Measurements from ENCODE around the gene DAGLA.
"Not testable (repeated sequence)": the region's sequence is repeated elsewhere in the genome, so short reads cannot be mapped to it uniquely, and the experiment has no call there.

DAGLA gene

GRCh38 chr11:61679893-61680621 lies at the start of gene DAGLA:
TSS of gene DAGLA (plus strand) at chr11:61680391. CDS start at chr11:61720156, 39,765 bp downstream.
- peak; percentile 83 for DNase-seq (ENCODE audit: low read depth, low spot score)

- DNase-seq (ENCODE audit: low read depth, low spot score): no peak
These were observed 48.1 kb upstream of the DAGLA start for GRCh38 chr11:61632096-61632495.

DNA sequence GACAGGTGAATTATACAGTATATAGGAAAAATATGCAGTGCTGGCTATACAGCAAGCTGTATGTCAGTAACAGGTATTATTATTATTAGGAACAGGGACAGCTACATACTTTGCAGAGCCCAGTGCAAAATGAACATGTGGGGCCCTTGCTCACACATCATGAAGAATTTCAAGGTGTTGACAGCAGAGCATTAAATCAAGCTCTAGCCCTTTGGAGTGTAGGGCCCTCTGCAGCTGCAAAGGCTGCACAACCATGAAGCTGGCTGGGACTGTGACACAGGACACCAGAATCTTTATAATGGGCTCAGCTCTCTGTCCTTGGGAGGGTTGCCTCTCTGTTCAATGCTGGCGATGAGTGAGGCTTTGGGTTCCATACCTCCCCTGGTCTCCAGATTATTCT lies 44.9 kb upstream of the DAGLA start:
- DNase-seq (ENCODE audit: low read depth, low spot score): no peak

GRCh38 chr11:61635787-61636186 lies 44.4 kb upstream of the DAGLA start:
- DNase-seq (ENCODE audit: low read depth, low spot score): no peak

GRCh38 chr11:61636676-61637075 lies 43.5 kb upstream of the DAGLA start:
- no peak for DNase-seq (ENCODE audit: low read depth, low spot score)

- no peak for DNase-seq (ENCODE audit: low read depth, low spot score)
These were observed 42.9 kb upstream of the DAGLA start for GRCh38 chr11:61637277-61637676.

DNA sequence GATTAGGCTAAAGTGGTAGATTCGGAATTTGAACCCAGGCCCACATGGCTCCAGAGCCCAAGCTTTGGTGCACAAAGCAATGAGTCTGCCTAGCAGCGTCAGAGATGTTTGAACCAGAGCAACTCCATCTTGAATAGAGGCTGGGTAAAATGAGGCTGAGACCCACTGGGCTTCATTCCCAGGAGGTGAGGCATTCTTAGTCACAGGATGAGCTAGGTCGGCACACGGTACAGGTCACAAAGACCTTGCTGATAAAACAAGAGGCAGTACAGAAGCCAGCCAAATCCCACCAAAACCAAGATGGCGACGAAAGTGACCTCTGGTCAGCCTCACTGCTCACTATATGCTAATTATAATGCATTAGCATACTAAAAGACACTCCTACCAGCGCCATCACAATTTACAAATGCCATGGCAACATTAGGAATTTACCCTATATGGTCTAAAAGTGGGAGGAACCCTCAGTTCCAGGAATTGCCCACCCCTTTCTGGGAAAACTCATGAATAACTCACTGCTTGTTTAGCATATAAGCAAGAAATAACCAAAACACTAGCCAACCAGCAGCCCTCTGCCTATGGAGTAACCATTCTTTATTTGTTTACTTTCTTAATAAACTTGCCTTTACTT lies 40.3 kb upstream of the DAGLA start:
- DNase-seq (ENCODE audit: low read depth, low spot score): peak; percentile 64

- DNase-seq (ENCODE audit: low read depth, low spot score): no peak
These were observed 38.0 kb upstream of the DAGLA start for GRCh38 chr11:61642162-61642561.

- DNase-seq (ENCODE audit: low read depth, low spot score): no peak
These were observed 34.9 kb upstream of the DAGLA start for GRCh38 chr11:61645179-61645868.

DNA sequence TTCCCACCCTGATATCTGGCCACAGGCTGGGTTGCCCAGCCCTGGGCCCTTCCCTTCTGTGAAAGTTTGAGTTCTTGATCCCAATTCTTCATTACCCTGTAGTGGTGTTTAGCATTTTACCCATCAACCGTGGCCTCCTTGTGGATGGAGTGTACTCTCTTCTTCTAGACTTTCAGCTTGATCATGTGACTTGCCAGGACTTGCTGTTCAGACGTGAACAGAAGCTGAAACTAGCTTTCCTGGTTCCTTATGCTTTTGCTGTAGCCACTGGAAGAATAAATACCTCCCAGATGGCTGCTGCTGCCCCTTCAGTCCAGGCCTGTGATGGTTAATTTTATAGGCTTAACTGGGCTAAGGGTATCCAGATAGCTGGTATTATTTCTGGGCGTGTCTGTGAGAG lies 32.7 kb upstream of the DAGLA start:
- no peak for DNase-seq (ENCODE audit: low read depth, low spot score)

DNA sequence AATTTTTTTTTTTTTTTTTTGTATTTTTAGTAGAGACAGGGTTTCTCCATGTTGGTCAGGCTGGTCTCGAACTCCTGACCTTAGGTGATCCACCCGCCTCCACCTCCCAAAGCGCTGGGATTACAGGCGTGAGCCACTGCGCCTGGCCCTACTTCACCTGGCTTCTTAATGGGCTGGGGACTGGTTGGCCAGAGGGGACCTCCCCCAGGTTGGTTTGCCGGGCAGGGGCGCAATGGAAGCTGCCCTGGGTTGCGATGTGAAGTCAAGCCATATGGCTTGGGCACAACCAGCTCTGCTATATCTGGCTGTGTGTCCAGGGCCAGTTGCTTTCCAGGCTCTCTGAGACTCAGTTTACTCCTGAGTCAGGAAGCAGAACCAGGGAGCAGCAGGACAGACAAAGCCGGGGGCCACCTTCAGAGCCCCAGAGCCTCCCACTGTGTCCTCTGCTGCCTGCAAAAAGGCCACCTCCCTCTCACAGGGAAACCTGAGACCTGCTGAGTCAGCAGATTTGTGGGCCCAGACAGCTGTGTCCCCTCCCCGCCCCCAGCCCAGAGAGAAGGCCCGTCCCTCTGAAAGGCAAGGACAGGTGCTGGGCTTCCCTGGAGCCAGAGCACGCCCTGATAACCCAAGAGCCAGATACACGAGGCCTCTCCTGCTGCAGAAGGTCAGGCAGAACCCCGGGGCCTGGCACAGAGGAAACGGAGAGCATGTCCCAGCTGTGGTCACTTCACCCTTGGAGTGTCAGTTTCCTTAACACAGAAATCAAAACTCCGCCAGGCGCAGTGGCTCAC lies 29.2 kb upstream of the DAGLA start:
- no peak for DNase-seq (ENCODE audit: low read depth, low spot score)

DNA sequence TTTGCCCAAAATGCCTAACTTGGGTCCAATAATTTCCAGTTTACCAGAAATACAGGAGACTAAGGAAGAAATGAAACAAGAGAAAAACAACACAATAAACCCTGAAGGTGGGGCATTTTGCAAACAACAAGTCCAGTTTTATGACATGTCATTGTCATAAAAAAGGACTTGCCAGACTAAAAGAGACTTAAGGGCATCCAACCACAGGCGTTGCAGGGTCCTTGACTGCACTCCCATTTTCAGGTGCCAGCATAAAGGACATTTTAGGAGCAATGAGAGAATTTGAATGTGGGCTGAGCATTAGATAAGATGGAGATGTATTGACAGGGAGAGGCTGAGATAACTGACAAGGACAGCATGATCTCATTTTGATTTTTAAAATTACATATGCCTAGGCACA lies 28.1 kb upstream of the DAGLA start:
- no peak for DNase-seq (ENCODE audit: low read depth, low spot score)

- DNase-seq (ENCODE audit: low read depth, low spot score): no peak
These were observed 25.8 kb upstream of the DAGLA start for GRCh38 chr11:61654397-61654829.

DNA sequence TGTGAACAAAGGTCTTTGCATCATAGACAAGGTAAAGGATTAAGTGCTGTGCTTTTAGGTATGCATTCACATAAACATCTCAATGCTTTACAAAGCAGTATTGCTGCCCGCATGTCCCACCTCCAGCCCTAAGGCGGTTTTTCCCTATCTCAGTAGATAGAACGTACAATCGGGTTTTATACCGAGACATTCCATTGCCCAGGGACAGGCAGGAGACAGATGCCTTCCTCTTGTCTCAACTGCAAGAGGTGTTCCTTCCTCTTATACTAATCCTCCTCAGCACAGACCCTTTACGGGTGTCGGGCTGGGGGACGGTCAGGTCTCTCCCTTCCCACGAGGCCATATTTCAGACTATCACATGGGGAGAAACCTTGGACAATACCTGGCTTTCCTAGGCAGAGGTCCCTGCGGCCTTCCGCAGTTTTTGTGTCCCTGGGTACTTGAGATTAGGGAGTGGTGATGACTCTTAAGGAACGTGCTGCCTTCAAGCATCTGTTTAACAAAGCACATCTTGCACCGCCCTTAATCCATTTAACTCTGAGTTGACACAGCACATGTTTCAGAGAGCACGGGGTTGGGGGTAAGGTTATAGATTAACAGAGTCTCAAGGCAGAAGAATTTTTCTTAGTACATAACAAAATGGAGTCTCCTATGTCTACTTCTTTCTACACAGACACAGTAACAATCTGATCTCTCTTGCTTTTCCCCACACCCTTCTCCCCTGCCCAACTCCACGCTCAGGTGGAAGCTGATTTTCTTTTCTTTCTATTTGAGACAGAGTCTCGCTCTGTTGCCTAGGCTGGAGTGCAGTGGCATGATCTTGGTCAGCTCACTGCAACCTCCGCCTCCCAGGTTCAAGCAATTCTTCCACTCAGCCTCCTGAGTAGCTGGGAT lies 24.7 kb upstream of the DAGLA start:
- DNase-seq (ENCODE audit: low read depth, low spot score): not testable (repeated sequence)

- DNase-seq (ENCODE audit: low read depth, low spot score): no peak
These were observed 23.7 kb upstream of the DAGLA start for GRCh38 chr11:61656347-61657077.

- DNase-seq (ENCODE audit: low read depth, low spot score): no peak
These were observed 22.5 kb upstream of the DAGLA start for GRCh38 chr11:61657566-61658290.

GRCh38 chr11:61659413-61660196 lies 20.6 kb upstream of the DAGLA start:
- no peak for DNase-seq (ENCODE audit: low read depth, low spot score)

- not testable (repeated sequence) for DNase-seq (ENCODE audit: low read depth, low spot score)
These were observed 19.2 kb upstream of the DAGLA start for GRCh38 chr11:61660997-61661396.

Data from astrocyte of the hippocampus (primary cell).